ENCODE data around the gene S1PR3. TPM values are rescaled to one million over a fixed set of nuclear protein-coding genes. Genes with fewer than 3 reads are reported as not detected.

S1PR3 gene
- total and polyA plus RNA-seq, 4 donors = 21.2 to 33.2 (median 23.8) TPM

GRCh38 chr9:89038382-89039103, 47.3 kb downstream of the S1PR3 start:
- WGBS (ENCODE audit: insufficient coverage) = 53% methylated on average over 2 of the region's 5 CpGs
- Histone ChIP-seq H3K27me3 (ENCODE audit: control insufficient read depth, insufficient read depth, low read length) (no peaks in the 10 kb centered on the region), H3K27ac (ENCODE audit: low read depth, low read length) (no peak overlapping the region), H3K9me3 (ENCODE audit: control insufficient read depth, insufficient read depth, low read length) (no peaks in the 10 kb centered on the region), H3K4me3 (ENCODE audit: low read depth, low read length) (no peak overlapping the region), H3K4me1 (ENCODE audit: control insufficient read depth, insufficient read depth, low read length) (peaks cover 7% of the 10 kb centered on the region), H3K36me3 (ENCODE audit: control insufficient read depth, insufficient read depth, low read length) (peaks cover 5% of the 10 kb centered on the region)
- peak in 4 of 6 donors; percentile 14 to 91 (median 26) for DNase-seq (ENCODE audit: low read depth in 4 of 6, low spot score in 6 of 6)

GRCh38 chr9:89039104-89039465, 47.8 kb downstream of the S1PR3 start:
- Histone ChIP-seq H3K27me3 (ENCODE audit: control insufficient read depth, insufficient read depth, low read length) (no peaks in the 10 kb centered on the region), H3K4me3 (ENCODE audit: low read depth, low read length) (no peak overlapping the region), H3K9me3 (ENCODE audit: control insufficient read depth, insufficient read depth, low read length) (no peaks in the 10 kb centered on the region), H3K27ac (ENCODE audit: low read depth, low read length) (no peak overlapping the region), H3K36me3 (ENCODE audit: control insufficient read depth, insufficient read depth, low read length) (peaks cover 5% of the 10 kb centered on the region), H3K4me1 (ENCODE audit: control insufficient read depth, insufficient read depth, low read length) (peaks cover 7% of the 10 kb centered on the region)
- DNase-seq (ENCODE audit: low read depth in 4 of 6, low spot score in 6 of 6) = no peak
- WGBS (ENCODE audit: insufficient coverage) = no CpG with 5 or more reads among the region's 4 CpGs

- WGBS (ENCODE audit: insufficient coverage) = 97% methylated on average over 2 of the region's 2 CpGs
- no peak overlapping the region for H3K27ac ChIP-seq (ENCODE audit: low read depth, low read length)
- peaks cover 5% of the 10 kb centered on the region for H3K36me3 ChIP-seq (ENCODE audit: control insufficient read depth, insufficient read depth, low read length)
Measured at GRCh38 chr9:89039664-89040063, 48.4 kb downstream of the S1PR3 start.

GRCh38 chr9:89042984-89043383, 51.7 kb downstream of the S1PR3 start:
- H3K27ac ChIP-seq (ENCODE audit: low read depth, low read length) = no peak overlapping the region
- no peaks in the 10 kb centered on the region for H3K9me3 ChIP-seq (ENCODE audit: control insufficient read depth, insufficient read depth, low read length)
- no peaks in the 10 kb centered on the region for H3K27me3 ChIP-seq (ENCODE audit: control insufficient read depth, insufficient read depth, low read length)
- peak in 1 of 6 donors; percentile 6 for DNase-seq (ENCODE audit: low read depth in 4 of 6, low spot score in 6 of 6)
- peaks cover 6% of the 10 kb centered on the region for H3K36me3 ChIP-seq (ENCODE audit: control insufficient read depth, insufficient read depth, low read length)
- H3K4me3 ChIP-seq (ENCODE audit: low read depth, low read length) = no peak overlapping the region
- 77% methylated on average over 9 of the region's 9 CpGs for WGBS (ENCODE audit: insufficient coverage)
- H3K4me1 ChIP-seq (ENCODE audit: control insufficient read depth, insufficient read depth, low read length) = peaks cover 2% of the 10 kb centered on the region

More at GRCh38 chr9:89039664-89040063, 48.4 kb downstream of the S1PR3 start:
- DNase-seq (ENCODE audit: low read depth in 4 of 6, low spot score in 6 of 6) = no peak
- Histone ChIP-seq H3K27me3 (ENCODE audit: control insufficient read depth, insufficient read depth, low read length) (no peaks in the 10 kb centered on the region), H3K4me1 (ENCODE audit: control insufficient read depth, insufficient read depth, low read length) (peaks cover 7% of the 10 kb centered on the region), H3K9me3 (ENCODE audit: control insufficient read depth, insufficient read depth, low read length) (no peaks in the 10 kb centered on the region), H3K4me3 (ENCODE audit: low read depth, low read length) (no peak overlapping the region)

GRCh38 chr9:89044104-89044503, 52.8 kb downstream of the S1PR3 start:
- H3K27me3 ChIP-seq (ENCODE audit: control insufficient read depth, insufficient read depth, low read length) = no peaks in the 10 kb centered on the region
- H3K4me1 ChIP-seq (ENCODE audit: control insufficient read depth, insufficient read depth, low read length) = no peaks in the 10 kb centered on the region
- no peak overlapping the region for H3K4me3 ChIP-seq (ENCODE audit: low read depth, low read length)
- no peak overlapping the region for H3K27ac ChIP-seq (ENCODE audit: low read depth, low read length)
- no CpG with 5 or more reads among the region's 2 CpGs for WGBS (ENCODE audit: insufficient coverage)
- peak in 1 of 6 donors; percentile 76 for DNase-seq (ENCODE audit: low read depth in 4 of 6, low spot score in 6 of 6)
- H3K36me3 ChIP-seq (ENCODE audit: control insufficient read depth, insufficient read depth, low read length) = peaks cover 8% of the 10 kb centered on the region
- H3K9me3 ChIP-seq (ENCODE audit: control insufficient read depth, insufficient read depth, low read length) = no peaks in the 10 kb centered on the region

- 73% methylated on average over 1 of the region's 4 CpGs for WGBS (ENCODE audit: insufficient coverage)
- no peaks in the 10 kb centered on the region for H3K27me3 ChIP-seq (ENCODE audit: control insufficient read depth, insufficient read depth, low read length)
- H3K4me1 ChIP-seq (ENCODE audit: control insufficient read depth, insufficient read depth, low read length) = no peaks in the 10 kb centered on the region
- DNase-seq (ENCODE audit: low read depth in 4 of 6, low spot score in 6 of 6) = no peak
- no peak overlapping the region for H3K27ac ChIP-seq (ENCODE audit: low read depth, low read length)
- no peaks in the 10 kb centered on the region for H3K9me3 ChIP-seq (ENCODE audit: control insufficient read depth, insufficient read depth, low read length)
- peaks cover 8% of the 10 kb centered on the region for H3K36me3 ChIP-seq (ENCODE audit: control insufficient read depth, insufficient read depth, low read length)
- no peak overlapping the region for H3K4me3 ChIP-seq (ENCODE audit: low read depth, low read length)
Measured at GRCh38 chr9:89044881-89045280, 53.6 kb downstream of the S1PR3 start.

GRCh38 chr9:89046832-89047231, 55.6 kb downstream of the S1PR3 start:
- no peak overlapping the region for H3K27ac ChIP-seq (ENCODE audit: low read depth, low read length)
- no peaks in the 10 kb centered on the region for H3K27me3 ChIP-seq (ENCODE audit: control insufficient read depth, insufficient read depth, low read length)
- WGBS (ENCODE audit: insufficient coverage) = no CpG with 5 or more reads among the region's 2 CpGs
- DNase-seq (ENCODE audit: low read depth in 4 of 6, low spot score in 6 of 6) = peak in 1 of 6 donors; percentile 50
- H3K9me3 ChIP-seq (ENCODE audit: control insufficient read depth, insufficient read depth, low read length) = no peaks in the 10 kb centered on the region
- peaks cover 8% of the 10 kb centered on the region for H3K36me3 ChIP-seq (ENCODE audit: control insufficient read depth, insufficient read depth, low read length)
- no peaks in the 10 kb centered on the region for H3K4me1 ChIP-seq (ENCODE audit: control insufficient read depth, insufficient read depth, low read length)
- no peak overlapping the region for H3K4me3 ChIP-seq (ENCODE audit: low read depth, low read length)

GRCh38 chr9:89047667-89048066, 56.4 kb downstream of the S1PR3 start:
- Histone ChIP-seq H3K36me3 (ENCODE audit: control insufficient read depth, insufficient read depth, low read length) (peaks cover 8% of the 10 kb centered on the region), H3K27me3 (ENCODE audit: control insufficient read depth, insufficient read depth, low read length) (no peaks in the 10 kb centered on the region), H3K9me3 (ENCODE audit: control insufficient read depth, insufficient read depth, low read length) (no peaks in the 10 kb centered on the region), H3K27ac (ENCODE audit: low read depth, low read length) (no peak overlapping the region), H3K4me3 (ENCODE audit: low read depth, low read length) (no peak overlapping the region), H3K4me1 (ENCODE audit: control insufficient read depth, insufficient read depth, low read length) (no peaks in the 10 kb centered on the region)
- 90% methylated on average over 3 of the region's 4 CpGs for WGBS (ENCODE audit: insufficient coverage)
- no peak for DNase-seq (ENCODE audit: low read depth in 4 of 6, low spot score in 6 of 6)

GRCh38 chr9:89048616-89049015, 57.3 kb downstream of the S1PR3 start:
- no peak overlapping the region for H3K4me3 ChIP-seq (ENCODE audit: low read depth, low read length)
- H3K4me1 ChIP-seq (ENCODE audit: control insufficient read depth, insufficient read depth, low read length) = no peaks in the 10 kb centered on the region
- peaks cover 8% of the 10 kb centered on the region for H3K36me3 ChIP-seq (ENCODE audit: control insufficient read depth, insufficient read depth, low read length)
- H3K27ac ChIP-seq (ENCODE audit: low read depth, low read length) = no peak overlapping the region
- WGBS (ENCODE audit: insufficient coverage) = 93% methylated on average over 11 of the region's 11 CpGs
- H3K27me3 ChIP-seq (ENCODE audit: control insufficient read depth, insufficient read depth, low read length) = no peaks in the 10 kb centered on the region
- no peak for DNase-seq (ENCODE audit: low read depth in 4 of 6, low spot score in 6 of 6)
- H3K9me3 ChIP-seq (ENCODE audit: control insufficient read depth, insufficient read depth, low read length) = no peaks in the 10 kb centered on the region

- Histone ChIP-seq H3K36me3 (ENCODE audit: control insufficient read depth, insufficient read depth, low read length) (peaks cover 8% of the 10 kb centered on the region), H3K9me3 (ENCODE audit: control insufficient read depth, insufficient read depth, low read length) (no peaks in the 10 kb centered on the region), H3K4me1 (ENCODE audit: control insufficient read depth, insufficient read depth, low read length) (no peaks in the 10 kb centered on the region), H3K27ac (ENCODE audit: low read depth, low read length) (no peak overlapping the region), H3K27me3 (ENCODE audit: control insufficient read depth, insufficient read depth, low read length) (no peaks in the 10 kb centered on the region), H3K4me3 (ENCODE audit: low read depth, low read length) (no peak overlapping the region)
- 92% methylated on average over 2 of the region's 8 CpGs for WGBS (ENCODE audit: insufficient coverage)
- no peak for DNase-seq (ENCODE audit: low read depth in 4 of 6, low spot score in 6 of 6)
Measured at GRCh38 chr9:89049646-89050045, 58.4 kb downstream of the S1PR3 start.

Data from spinal cord (tissue), 10 donors.